Dermis microvascular lymphatic vessel endothelial cell (primary cell): ENCODE measurements around the gene EYS. TPM values are rescaled to one million over a fixed set of nuclear protein-coding genes. Genes with fewer than 3 reads are reported as not detected.
"Not testable (repeated sequence)": the region's sequence is repeated elsewhere in the genome, so short reads cannot be mapped to it uniquely, and the experiment has no call there.

Source experiments
- DNase-seq, 2 donors: peaks; one replicate each; pipeline versions ENCODE4 v3.0.0 to v3.0.0-alpha.2; 2010; ENCODE audit warnings: low read depth in 2 of 2
- total RNA-seq: library from RNA; depleted of rRNA; stranded (reverse); fragments of >200 nt; gene quantifications from 2 replicates; pipeline ENCODE4 v1.2.1, GENCODE V29; 2014

Gene EYS
- total RNA-seq, 1 donor from 2014 or later: 0.13 TPM

DNA sequence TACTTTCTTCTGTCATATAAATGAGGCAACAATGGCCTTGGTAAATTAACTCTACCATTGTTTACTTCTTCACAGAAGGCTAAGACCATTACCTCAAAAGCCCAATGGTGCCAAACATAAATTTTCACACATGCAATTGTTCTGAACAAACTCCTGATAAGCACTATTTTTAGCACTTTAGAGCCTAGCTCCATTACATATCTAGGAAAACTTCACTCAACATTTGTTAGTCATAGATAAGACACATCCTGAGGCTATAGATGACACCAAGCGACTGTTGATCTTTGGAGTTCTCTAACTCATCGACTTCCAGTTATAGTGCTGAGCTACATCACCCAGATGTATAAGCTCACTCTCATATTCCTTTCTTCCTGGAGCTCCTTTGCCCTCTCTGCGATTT lies 245.9 kb downstream of the EYS start:
- no peak for DNase-seq

DNA sequence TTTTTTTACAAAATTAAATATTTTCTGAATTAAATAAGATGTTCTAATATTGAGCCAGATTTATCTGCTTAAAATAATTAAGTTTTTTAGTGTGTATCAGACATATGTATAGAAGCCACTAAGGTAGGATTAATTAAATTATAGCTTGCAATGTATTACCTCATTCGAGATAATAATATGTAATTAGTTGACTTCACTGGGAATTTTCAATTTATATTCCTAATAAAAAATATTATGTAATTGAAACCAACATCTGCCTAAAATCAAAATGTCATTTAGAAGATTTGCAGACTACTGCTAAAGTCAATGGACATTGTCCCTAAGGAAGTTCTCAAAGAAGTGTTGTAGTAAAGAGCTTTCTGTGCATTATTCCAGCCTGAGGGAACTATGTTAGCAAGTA lies 254.7 kb downstream of the EYS start:
- no peak for DNase-seq

- DNase-seq: no peak
Measured at GRCh38 chr6:65450451-65450850, 256.6 kb downstream of the EYS start.

- DNase-seq: no peak
Measured at GRCh38 chr6:65449926-65450325, 257.1 kb downstream of the EYS start.

DNA sequence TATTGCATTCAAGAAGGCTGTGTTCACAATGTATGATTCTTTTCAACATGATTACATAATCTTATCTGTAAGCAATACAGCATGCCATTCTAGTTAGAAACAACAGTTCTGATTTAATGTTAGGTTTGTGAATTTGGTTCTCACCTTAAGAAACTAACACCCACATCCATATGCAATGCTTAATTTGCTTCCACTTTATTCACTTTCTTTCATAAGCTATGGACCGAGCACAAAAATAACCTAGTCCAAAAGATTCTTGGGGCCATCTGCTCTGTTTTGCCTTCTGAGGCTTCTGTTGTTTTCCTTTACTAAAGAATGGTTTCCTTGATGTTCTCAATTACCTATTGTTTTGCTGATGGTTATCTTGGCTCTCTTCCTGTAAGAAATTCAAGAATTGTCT lies 258.2 kb downstream of the EYS start:
- DNase-seq: peak in 1 of 2 donors; percentile 9

DNA sequence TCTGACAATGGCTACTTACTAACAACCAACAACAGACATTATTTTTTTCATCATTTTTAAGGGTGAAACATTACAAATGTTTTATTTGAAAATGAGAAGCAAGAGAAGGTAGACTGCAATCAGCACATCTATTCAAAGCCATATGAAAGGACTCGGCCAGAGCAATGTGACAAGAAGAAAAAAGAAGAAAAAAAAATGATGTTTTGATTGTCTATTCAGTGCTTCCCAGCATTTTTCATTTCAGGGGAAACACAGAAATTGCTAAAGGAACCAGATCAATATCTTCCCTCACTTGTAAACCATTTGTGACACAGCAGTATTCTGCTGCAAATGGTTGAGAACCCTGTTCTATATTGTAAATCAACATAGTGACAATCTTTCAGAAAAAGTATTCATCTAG lies 270.7 kb downstream of the EYS start:
- DNase-seq: no peak

- DNase-seq: no peak
Measured at GRCh38 chr6:65416621-65417020, 290.4 kb downstream of the EYS start.

- DNase-seq: no peak
Measured at GRCh38 chr6:65410309-65410708, 296.7 kb downstream of the EYS start.

- DNase-seq: no peak
Measured at GRCh38 chr6:65402564-65402963, 304.5 kb downstream of the EYS start.

DNA sequence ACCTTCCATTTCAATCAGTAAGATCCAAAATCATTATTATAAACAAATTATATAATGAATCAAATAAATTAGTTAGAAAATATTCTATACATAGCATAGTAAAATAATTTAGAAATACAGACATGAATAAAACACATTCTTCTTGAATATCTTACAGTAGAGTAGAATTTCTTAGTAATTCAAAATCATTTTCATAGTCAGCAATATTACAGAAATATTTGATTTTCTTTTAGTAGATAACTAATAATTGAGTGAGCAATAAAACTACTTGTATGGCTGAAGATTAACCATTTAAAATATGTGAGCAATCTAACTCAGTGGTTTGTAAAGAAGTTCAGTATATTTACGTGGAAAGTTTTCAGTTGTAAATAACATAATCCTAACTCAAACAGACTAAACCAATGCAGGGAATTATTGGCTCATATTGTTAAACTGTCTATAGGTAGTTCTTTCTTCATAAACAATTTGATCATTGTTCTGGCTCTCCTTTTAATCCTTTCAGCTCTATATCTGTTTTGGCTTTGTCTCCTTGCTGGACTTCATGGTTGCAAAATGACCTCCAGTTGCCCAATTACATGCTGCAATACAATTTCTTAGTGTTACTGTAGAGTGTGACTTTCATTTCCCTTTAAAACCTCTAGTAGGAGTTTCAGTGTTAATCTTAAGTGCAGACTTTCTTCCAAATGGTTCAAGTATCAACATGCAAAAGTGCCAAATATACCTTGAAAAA lies 307.5 kb downstream of the EYS start:
- DNase-seq: no peak

- no peak for DNase-seq
Measured at GRCh38 chr6:65398851-65399250, 308.2 kb downstream of the EYS start.

- DNase-seq: no peak
Measured at GRCh38 chr6:65350530-65350929, 356.5 kb downstream of the EYS start.

GRCh38 chr6:65302655-65303054 lies 404.4 kb downstream of the EYS start:
- DNase-seq: not testable (repeated sequence)

GRCh38 chr6:65299236-65299635 lies 407.8 kb downstream of the EYS start:
- peak; percentile 5 to 31 for DNase-seq

DNA sequence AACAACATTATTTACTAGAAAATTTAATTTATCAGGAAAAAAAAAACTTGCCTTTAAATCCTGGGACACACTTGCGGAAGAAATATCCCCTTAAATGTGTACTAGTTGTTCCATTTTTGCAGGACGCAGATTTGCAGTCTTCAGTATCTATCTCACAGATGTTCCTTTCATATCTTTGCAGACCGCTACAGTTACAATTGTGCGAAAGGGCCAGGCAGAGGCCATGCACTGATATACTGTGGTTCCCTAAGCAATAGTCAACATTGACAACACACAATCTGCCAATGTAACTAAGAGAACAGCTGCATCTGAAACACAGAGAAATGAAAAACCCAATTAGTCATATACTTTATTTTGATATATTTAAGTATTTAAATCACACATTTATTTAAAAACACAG lies 411.2 kb downstream of the EYS start:
- DNase-seq: no peak

- peak; percentile 76 to 85 for DNase-seq
Measured at GRCh38 chr6:65289491-65289890, 417.5 kb downstream of the EYS start.

GRCh38 chr6:65285275-65285674 lies 421.8 kb downstream of the EYS start:
- DNase-seq: no peak

GRCh38 chr6:65280060-65280459 lies 427.0 kb downstream of the EYS start:
- no peak for DNase-seq

DNA sequence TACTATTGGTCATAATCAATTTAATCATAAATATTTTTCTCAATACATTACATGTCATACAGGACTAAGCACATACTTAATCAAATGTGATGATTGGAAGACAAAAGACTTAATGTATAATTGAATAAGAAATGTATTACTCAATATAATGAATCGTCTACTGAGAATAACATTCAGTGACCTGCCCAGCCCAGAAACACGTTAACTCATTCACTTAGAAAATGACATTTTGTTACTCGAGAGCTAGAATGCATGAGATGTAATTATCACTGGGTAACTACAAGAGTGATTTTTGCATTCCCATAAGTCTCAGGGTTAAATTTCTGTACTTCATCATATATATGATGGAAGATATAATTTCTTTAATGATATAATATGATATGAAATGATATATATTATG lies 444.8 kb downstream of the EYS start:
- no peak for DNase-seq

DNA sequence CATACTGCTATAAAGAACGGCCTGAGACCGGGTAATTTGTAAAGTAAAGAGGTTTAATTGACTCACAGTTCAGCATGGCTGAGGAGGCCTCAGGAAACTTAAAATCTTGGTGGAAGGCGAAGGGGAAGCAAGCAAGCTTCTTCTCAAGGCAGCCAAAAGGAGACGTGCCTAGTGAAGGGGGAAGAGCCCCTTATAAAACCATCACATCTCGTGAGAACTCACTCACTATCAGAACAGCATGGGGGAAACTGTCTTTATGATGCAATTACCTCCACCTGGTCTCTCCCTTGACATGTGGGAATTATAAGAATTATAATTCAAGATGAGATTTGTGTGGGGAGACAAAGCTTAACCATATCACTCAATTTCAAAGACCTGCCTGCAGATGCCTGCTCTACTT lies 447.0 kb downstream of the EYS start:
- DNase-seq: no peak

DNA sequence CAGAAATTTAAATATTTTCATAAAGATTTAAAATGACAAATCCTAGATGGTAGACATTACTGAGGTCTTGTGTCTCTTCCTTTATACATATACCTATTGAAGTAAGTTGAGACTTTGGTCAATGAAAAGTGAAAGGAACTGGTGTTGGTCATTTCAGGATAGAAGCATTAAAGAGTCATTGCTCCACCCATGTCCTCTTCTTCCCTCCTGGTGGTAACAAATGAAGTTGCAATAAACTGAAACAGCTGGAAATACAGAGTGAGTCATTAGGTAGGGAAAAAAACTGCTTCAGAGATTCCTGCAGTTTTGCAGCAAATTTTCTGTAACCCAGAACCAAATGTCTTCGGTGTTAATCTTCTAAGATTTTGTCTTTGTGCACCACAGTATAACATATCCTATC lies 448.0 kb downstream of the EYS start:
- peak in 1 of 2 donors; percentile 19 for DNase-seq

GRCh38 chr6:65253041-65253440 lies 454.0 kb downstream of the EYS start:
- DNase-seq: no peak

DNA sequence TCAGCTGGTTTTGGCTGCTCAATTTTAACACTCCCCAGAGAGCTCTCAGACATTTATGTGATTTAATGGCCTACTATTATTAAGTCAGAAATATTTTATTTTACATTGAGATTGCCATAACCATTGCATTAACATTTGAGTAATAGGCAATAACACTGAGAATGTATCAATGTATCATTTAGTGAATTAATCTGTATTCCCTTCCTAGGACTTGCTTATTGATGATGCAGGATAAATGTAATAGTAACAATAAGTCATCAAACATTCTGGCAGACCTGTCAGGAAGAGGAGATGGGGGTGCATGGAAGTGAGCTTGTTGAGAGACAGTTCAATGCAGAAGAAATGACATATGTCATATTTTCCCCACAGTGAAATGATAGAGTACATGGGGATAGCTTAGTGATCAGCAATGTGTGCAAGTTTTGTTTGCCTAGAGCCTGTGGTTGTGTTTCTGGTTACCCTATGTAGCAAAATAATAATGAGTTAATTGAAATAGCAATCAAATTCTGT lies 458.9 kb downstream of the EYS start:
- DNase-seq: no peak

DNA sequence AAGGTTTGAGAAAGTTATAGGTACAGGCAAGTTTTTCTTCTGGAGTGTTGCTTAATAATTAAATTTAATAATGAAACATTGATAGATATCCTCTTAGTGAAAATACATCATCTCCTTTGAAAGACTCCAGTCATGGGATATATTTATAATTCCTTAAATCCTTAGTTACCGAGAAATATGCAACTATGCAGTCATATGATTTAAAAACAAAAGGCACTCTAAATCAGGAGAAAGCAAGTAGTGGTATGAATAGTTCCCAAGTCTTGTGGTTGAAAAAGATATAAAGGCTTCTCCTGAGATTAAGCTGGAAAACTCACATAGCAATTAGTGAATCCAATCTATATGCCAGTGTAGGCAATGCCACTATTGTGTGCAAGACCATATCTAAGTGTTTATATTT lies 475.4 kb downstream of the EYS start:
- no peak for DNase-seq
